RWPE2 (cell line): ENCODE data around the gene ERN1.
A peak's percentile ranks its signal among the peaks of the same experiment; 100 is the strongest.

Experiments
- ATAC-seq: fragments of 200-7000 bp; cut with Tn5 transposase; 3 replicates; pipeline ENCODE4 v1.9.1; 2021; ENCODE audit warnings: low read depth
- DNase-seq: peaks from one replicate; pipeline ENCODE4 v3.0.0-alpha.2; 2020; ENCODE audit warnings: low spot score
- H3K27ac ChIP-seq: fragments of 450-650 bp; 2 replicates; pipeline ENCODE4 v1.5.1; 2017; ENCODE audit warnings: mild to moderate bottlenecking; ENCODE audit not compliant: poor library complexity, severe bottlenecking
- H3K27me3 ChIP-seq: fragments of 250-450 bp; sonication (Bioruptor Pico); 2 replicates; pipeline ENCODE4 v1.5.1; 2021; ENCODE audit warnings: mild to moderate bottlenecking, moderate library complexity; ENCODE audit not compliant: insufficient read depth, poor library complexity, severe bottlenecking
- H3K36me3 ChIP-seq: fragments of 250-450 bp; sonication (Bioruptor Pico); 2 replicates; pipeline ENCODE4 v1.5.1; 2020; ENCODE audit warnings: low read depth, mild to moderate bottlenecking, moderate library complexity
- H3K4me1 ChIP-seq: fragments of 250-450 bp; sonication (Bioruptor Pico); 2 replicates; pipeline ENCODE4 v1.5.1; 2021; ENCODE audit warnings: mild to moderate bottlenecking, moderate library complexity; ENCODE audit not compliant: insufficient read depth, poor library complexity, severe bottlenecking
- H3K4me3 ChIP-seq: fragments of 250-450 bp; sonication (Bioruptor Pico); 2 replicates; pipeline ENCODE4 v1.5.1; 2021; ENCODE audit warnings: mild to moderate bottlenecking, moderate library complexity; ENCODE audit not compliant: severe bottlenecking
- H3K9me3 ChIP-seq: fragments of 250-450 bp; sonication (Bioruptor Pico); 2 replicates; pipeline ENCODE4 v1.5.1; 2021; ENCODE audit warnings: mild to moderate bottlenecking, moderate library complexity; ENCODE audit not compliant: severe bottlenecking
- CTCF ChIP-seq: fragments of 450-650 bp; IDR thresholded peaks from one replicate; pipeline ENCODE4 v1.5.1; 2017; ENCODE audit warnings: mild to moderate bottlenecking, moderate library complexity; ENCODE audit not compliant: poor library complexity, severe bottlenecking

The ERN1 gene

DNA sequence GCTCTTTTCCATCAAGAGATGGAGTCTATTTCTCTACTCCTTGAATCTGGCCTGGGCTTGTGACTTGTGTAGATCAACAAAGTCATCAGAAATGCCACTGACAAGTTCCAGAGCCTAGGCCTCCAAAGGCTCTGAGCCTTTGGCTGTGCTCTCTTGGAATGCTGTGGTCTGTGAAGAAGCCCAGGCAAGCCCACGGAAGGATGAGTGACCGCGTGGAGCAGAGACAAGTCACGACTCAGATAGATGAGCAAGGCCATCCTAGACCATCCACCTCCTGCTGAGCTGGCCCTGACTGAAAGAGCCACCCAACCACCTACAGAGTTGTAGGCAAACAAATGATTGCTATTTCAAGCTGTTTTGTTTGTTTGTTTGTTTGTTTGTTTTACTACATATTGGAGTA is 97.9 kb downstream of the ERN1 start:
- peaks cover 4% of the 10 kb centered on the region for H3K4me1 ChIP-seq
- no peaks in the 10 kb centered on the region for H3K36me3 ChIP-seq
- no peak for TF ChIP-seq CTCF
- H3K27me3 ChIP-seq = no peaks in the 10 kb centered on the region
- ATAC-seq (peak; percentile 32; the same call in 1 of the 3 replicates), DNase-seq (no peak)
- no peak overlapping the region for H3K27ac ChIP-seq
- no peak overlapping the region for H3K4me3 ChIP-seq
- no peaks in the 10 kb centered on the region for H3K9me3 ChIP-seq

DNA sequence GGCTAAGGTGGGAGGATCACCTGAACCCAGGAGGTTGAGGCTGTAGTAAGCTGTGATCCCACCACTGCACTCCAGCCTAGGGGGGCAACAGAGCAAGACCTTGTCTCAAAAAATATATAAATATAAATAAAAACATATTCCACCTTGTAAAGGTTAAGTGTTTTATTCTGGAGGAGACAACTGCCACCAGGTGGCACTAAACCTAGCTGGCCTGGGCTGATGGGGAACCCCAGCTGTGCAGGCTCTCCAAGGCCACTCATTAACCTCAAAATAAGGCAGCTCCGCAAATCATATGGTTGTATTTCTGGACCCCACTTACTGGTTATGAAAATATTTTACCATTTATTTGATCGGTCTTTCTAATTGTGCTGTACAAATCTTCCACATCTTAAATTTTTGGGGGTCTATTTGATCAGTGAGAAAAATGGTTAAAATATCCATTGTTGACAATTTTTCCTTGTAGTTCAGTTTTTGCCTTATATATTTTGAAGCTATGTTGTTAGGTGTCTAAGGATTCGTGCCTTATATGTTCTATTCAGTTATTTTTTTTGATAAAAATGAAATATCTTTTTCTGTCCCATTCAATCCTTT is 101.0 kb downstream of the ERN1 start:
- DNase-seq = no peak
- H3K27ac ChIP-seq = no peak overlapping the region
- no peaks in the 10 kb centered on the region for H3K9me3 ChIP-seq

DNA sequence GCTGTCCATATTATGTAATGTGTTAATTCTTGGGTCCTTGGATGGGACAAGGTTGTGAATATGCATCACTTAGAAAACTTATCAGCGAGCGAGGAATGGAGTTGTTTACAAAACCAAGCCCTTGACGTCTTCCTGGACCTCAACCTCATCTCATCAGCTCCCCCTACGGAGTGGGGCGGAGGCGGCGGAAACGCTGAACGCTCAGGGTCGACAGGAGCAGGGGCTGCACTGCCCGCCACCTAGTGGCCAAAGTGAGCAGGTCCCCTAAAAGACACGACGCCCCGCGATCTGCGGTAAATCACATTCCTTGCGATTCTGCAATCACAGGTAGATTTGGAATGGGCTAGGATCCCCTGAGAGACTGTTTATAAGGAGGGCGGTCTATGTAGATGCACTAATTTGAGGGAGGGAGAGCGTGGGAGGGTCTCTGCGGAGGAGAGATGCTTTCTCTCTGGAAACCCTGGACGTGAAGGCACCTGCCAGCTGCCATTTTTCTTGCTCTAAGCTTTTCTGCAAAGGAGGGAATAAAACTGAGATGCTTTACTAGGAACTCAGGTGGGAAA is 104.1 kb downstream of the ERN1 start:
- Histone ChIP-seq H3K27ac (no peak overlapping the region), H3K4me3 (no peak overlapping the region), H3K36me3 (no peaks in the 10 kb centered on the region), H3K4me1 (peaks cover 4% of the 10 kb centered on the region), H3K27me3 (no peaks in the 10 kb centered on the region), H3K9me3 (no peaks in the 10 kb centered on the region)
- TF ChIP-seq CTCF = peak; percentile 97
- ATAC-seq (peak; percentile 84), DNase-seq (no peak)

More for the DNA sequence above, 101.0 kb downstream of the ERN1 start:
- peak; percentile 77 for ATAC-seq
- peaks cover 4% of the 10 kb centered on the region for H3K4me1 ChIP-seq
- no peaks in the 10 kb centered on the region for H3K36me3 ChIP-seq
- TF ChIP-seq CTCF = peak; percentile 94
- H3K27me3 ChIP-seq = no peaks in the 10 kb centered on the region
- H3K4me3 ChIP-seq = no peak overlapping the region

DNA sequence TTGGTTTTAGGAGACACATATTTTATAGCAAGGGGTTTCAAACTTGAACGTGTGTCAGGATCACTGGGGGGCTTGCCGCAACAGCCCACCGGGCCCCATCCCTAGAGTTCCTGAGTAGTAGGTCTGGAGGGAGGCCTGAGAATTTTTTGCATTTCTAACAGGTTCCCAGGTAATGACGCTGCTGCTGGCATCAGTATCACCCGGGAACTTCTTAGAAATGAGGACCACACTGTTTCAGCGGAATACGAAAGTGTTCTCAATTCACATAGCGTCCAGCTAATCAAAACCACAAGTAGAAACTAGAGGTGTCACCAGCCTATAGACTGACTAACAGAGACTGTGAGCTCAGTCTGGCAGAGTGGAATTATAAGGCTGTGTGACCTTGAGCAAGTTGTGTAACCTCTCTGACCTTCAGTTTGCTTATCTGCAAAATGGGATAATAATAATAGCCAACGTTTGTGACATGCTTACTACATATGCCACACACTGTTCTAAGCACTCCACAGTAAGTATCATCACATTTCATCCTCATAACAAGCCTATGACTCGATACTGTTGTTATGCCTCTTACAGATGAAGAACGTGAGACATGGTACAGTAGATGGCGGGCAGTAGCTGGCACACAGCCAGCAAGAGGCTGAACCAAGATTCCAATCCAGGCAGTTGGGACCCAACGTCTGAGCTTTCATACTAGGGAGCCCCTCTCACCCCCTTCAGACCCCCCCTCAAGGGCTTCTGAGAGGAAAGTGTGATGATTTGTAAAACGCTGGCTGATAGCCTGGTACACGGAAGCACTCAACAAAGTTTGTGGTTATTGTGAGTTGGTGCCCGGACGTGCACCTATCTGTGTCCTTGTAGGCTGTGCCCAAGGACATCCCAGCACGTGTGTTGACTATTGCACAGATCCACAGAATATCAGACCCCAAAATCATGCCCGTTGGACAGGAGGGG is 104.9 kb downstream of the ERN1 start:
- H3K4me1 ChIP-seq = peaks cover 4% of the 10 kb centered on the region
- no peaks in the 10 kb centered on the region for H3K27me3 ChIP-seq
- no peak overlapping the region for H3K27ac ChIP-seq
- H3K4me3 ChIP-seq = no peak overlapping the region
- H3K9me3 ChIP-seq = no peaks in the 10 kb centered on the region
- no peaks in the 10 kb centered on the region for H3K36me3 ChIP-seq
- ATAC-seq = no peak
- TF ChIP-seq CTCF = no peak
- DNase-seq = no peak
